CD14-positive monocyte (primary cell): ENCODE measurements around the gene DHX40. TPM values are rescaled to one million over a fixed set of nuclear protein-coding genes. Genes with fewer than 3 reads are reported as not detected.

Experiments used
- DNase-seq, 3 donors: peaks; one replicate each; pipeline ENCODE4 v3.0.0-alpha.2; 2011 to 2022
- H2AFZ ChIP-seq: 2 replicates; pipeline ENCODE4 v1.6.0; 2012; ENCODE audit warnings: mild to moderate bottlenecking, low read depth, low read length, inconsistent platforms; ENCODE audit not compliant: insufficient read depth, poor library complexity, severe bottlenecking
- H3K27ac ChIP-seq, 2 donors: 1 replicate in 1 of 2; 2 replicates in 1 of 2; pipeline ENCODE4 v1.5.1; 2012 to 2013; ENCODE audit warnings: low read length in 2 of 2, control low read depth in 1 of 2, inconsistent platforms in 1 of 2, low read depth in 1 of 2, mild to moderate bottlenecking in 1 of 2
- H3K27me3 ChIP-seq, 2 donors: one replicate each; pipeline versions ENCODE4 v1.6.0 to v1.6.1; 2011 to 2013; ENCODE audit warnings: low read length in 2 of 2; ENCODE audit not compliant: control insufficient read depth in 2 of 2, insufficient read depth in 2 of 2
- H3K36me3 ChIP-seq, 2 donors: replicated peaks in 1 of 2; 1 replicate in 1 of 2; 2 replicates in 1 of 2; pipeline versions ENCODE4 v1.5.1 to v1.6.1; 2012 to 2013; ENCODE audit warnings: low read length in 2 of 2, control low read depth in 1 of 2, inconsistent platforms in 1 of 2, mild to moderate bottlenecking in 1 of 2; ENCODE audit not compliant: insufficient read depth in 2 of 2, control insufficient read depth in 1 of 2
- H3K4me1 ChIP-seq, 2 donors: 1 replicate in 1 of 2; 2 replicates in 1 of 2; pipeline versions ENCODE4 v1.5.1 to v1.6.1; 2012 to 2013; ENCODE audit warnings: low read length in 2 of 2, control low read depth in 1 of 2, inconsistent platforms in 1 of 2, mild to moderate bottlenecking in 1 of 2, moderate library complexity in 1 of 2; ENCODE audit not compliant: insufficient read depth in 2 of 2, control insufficient read depth in 1 of 2
- H3K4me2 ChIP-seq: replicated peaks from 2 replicates; pipeline ENCODE3; 2012; ENCODE audit warnings: low read length, moderate library complexity, mild to moderate bottlenecking; ENCODE audit not compliant: poor library complexity, severe bottlenecking; ENCODE audit errors: extremely low read depth
- H3K4me3 ChIP-seq, 3 experiments: fragments of 200-600 bp in 1 of 3; sonication (generic) in 1 of 3; replicated peaks in 1 of 3; 1 replicate in 2 of 3; 2 replicates in 1 of 3; pipeline ENCODE4 v1.5.1; 2011 to 2013; ENCODE audit warnings: low read length in 3 of 3, mild to moderate bottlenecking in 3 of 3, control low read depth in 2 of 3, low read depth in 2 of 3, inconsistent platforms in 1 of 3, moderate library complexity in 1 of 3
- H3K79me2 ChIP-seq: 2 replicates; pipeline ENCODE4 v1.6.0; 2012; ENCODE audit warnings: mild to moderate bottlenecking, control low read depth, inconsistent platforms, low read length, moderate library complexity; ENCODE audit not compliant: insufficient read depth
- H3K9ac ChIP-seq: 2 replicates; pipeline ENCODE4 v1.6.0; 2017; ENCODE audit warnings: low read length, mild to moderate bottlenecking; ENCODE audit not compliant: insufficient read depth, poor library complexity, severe bottlenecking
- H3K9me3 ChIP-seq, 2 donors: replicated peaks in 1 of 2; 1 replicate in 1 of 2; 2 replicates in 1 of 2; pipeline versions ENCODE4 v1.5.1 to v1.6.1; 2012 to 2013; ENCODE audit warnings: low read length in 2 of 2, control low read depth in 1 of 2; ENCODE audit not compliant: control insufficient read depth in 1 of 2, insufficient read depth in 1 of 2
- H4K20me1 ChIP-seq: 2 replicates; pipeline ENCODE4 v1.6.0; 2012; ENCODE audit warnings: mild to moderate bottlenecking, low read length, control low read depth, moderate library complexity; ENCODE audit not compliant: insufficient read depth
- H3K27ac Mint-ChIP-seq, 7 donors: one replicate each; pipeline ENCODE4 v1.8.0; 2020; ENCODE audit warnings: mild to moderate bottlenecking in 7 of 7, mixed read lengths in 7 of 7, moderate library complexity in 6 of 7, inconsistent platforms in 2 of 7
- H3K27me3 Mint-ChIP-seq, 3 donors: one replicate each; pipeline ENCODE4 v1.8.0; 2021 to 2022; ENCODE audit warnings: low read depth in 3 of 3, mild to moderate bottlenecking in 3 of 3, mixed read lengths in 3 of 3, moderate library complexity in 3 of 3, inconsistent platforms in 1 of 3
- H3K36me3 Mint-ChIP-seq, 2 donors: one replicate each; pipeline ENCODE4 v1.8.0; 2020; ENCODE audit warnings: mixed read lengths in 2 of 2, inconsistent platforms in 1 of 2, mild to moderate bottlenecking in 1 of 2
- H3K4me1 Mint-ChIP-seq: one replicate; pipeline ENCODE4 v1.8.0; 2020; ENCODE audit warnings: mild to moderate bottlenecking, mixed read lengths
- H3K4me3 Mint-ChIP-seq, 2 donors: one replicate each; pipeline ENCODE4 v1.8.0; 2020; ENCODE audit warnings: mild to moderate bottlenecking in 2 of 2, mixed read lengths in 2 of 2, moderate library complexity in 1 of 2
- H3K9me3 Mint-ChIP-seq, 7 donors: one replicate each; pipeline ENCODE4 v1.8.0; 2020 to 2022; ENCODE audit warnings: mixed read lengths in 7 of 7, mild to moderate bottlenecking in 6 of 7, moderate library complexity in 6 of 7, inconsistent platforms in 2 of 7
- WGBS: methylation state at CpG from one replicate; pipeline ENCODE4 v1.1.5; 2013; ENCODE audit warnings: missing lambda C conversion rate; ENCODE audit not compliant: insufficient coverage; 5-methylcytosine and 5-hydroxymethylcytosine counted together
- intact Hi-C, 2 donors: fragments of 100-400 bp; cut with micrococcal nuclease; formaldehyde crosslinking; loops; one replicate each; pipeline versions ENCODE4 v1.15.0 to v1.15.1; 2023
- polyA plus RNA-seq, 3 donors: library from polyadenylated mRNA; depleted of rRNA in 1 of 3; unstranded in 2 of 3; stranded (reverse) in 1 of 3; fragments of 300-500 nt in 2 of 3; fragments of >200 nt in 1 of 3; fragmentation: Illumina TruSeq in 2 of 3; gene quantifications; 1 replicate in 2 of 3; 2 replicates in 1 of 3; pipeline ENCODE4 v1.2.3, GENCODE V29; 2012 to 2021
- TF ChIP-seq, protein P1 (sequence below): fragments of 200-600 bp; IDR thresholded peaks from one replicate; pipeline ENCODE4 v1.8.0; 2022; ENCODE audit warnings: antibody characterized with exemption, mild to moderate bottlenecking

DHX40 gene
- polyA plus RNA-seq, 3 donors = 12.4 to 22.0 (median 21.0) TPM

DNA sequence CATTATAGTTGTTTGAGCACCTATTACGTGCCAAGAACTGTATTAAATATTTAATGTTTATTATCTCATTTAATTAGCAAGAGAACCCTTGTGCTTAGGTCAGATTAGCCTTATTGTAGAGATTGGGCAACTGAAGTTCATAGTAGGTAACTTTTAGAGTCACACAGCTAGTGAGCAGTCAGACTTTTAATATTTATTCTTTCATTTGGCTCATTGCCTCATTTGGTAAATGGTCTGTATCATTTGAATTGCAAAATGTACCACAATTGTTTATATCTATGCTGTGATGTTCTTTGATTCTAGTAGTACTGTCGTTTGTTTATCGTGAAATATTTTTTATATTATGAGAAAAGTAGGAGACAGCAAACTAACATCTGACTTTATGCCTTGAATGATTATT lies 61.9 kb downstream of the DHX40 start:
- H3K4me3 Mint-ChIP-seq = no peak overlapping the region
- H3K27ac Mint-ChIP-seq = peak overlapping the region in 6 of 7 donors; percentile 13 to 84 (median 74)
- H4K20me1 ChIP-seq = peaks cover 100% of the 10 kb centered on the region
- peak overlapping the region; percentile 59 to 72 for H3K27ac ChIP-seq
- H3K9ac ChIP-seq = no peak overlapping the region
- H3K36me3 Mint-ChIP-seq = peaks cover 4 to 24% of the 10 kb centered on the region in 2 donors
- H3K9me3 ChIP-seq = no peaks in the 10 kb centered on the region
- H3K4me1 Mint-ChIP-seq = peaks cover 60% of the 10 kb centered on the region
- peak overlapping the region in 1 of 3 experiments; percentile 1 for H3K4me3 ChIP-seq
- DNase-seq = no peak
- H3K4me2 ChIP-seq = peak overlapping the region; percentile 49
- peaks cover 41 to 62% of the 10 kb centered on the region in 2 donors for H3K4me1 ChIP-seq
- intact Hi-C loops = loop anchor here in 1 of 2 donors (10.0 kb wide), 1 partner anchor 218 kb away; no protein-coding TSS in a partner anchor
- no CpG with 5 or more reads among the region's 3 CpGs for WGBS
- TF ChIP-seq, protein P1, sequence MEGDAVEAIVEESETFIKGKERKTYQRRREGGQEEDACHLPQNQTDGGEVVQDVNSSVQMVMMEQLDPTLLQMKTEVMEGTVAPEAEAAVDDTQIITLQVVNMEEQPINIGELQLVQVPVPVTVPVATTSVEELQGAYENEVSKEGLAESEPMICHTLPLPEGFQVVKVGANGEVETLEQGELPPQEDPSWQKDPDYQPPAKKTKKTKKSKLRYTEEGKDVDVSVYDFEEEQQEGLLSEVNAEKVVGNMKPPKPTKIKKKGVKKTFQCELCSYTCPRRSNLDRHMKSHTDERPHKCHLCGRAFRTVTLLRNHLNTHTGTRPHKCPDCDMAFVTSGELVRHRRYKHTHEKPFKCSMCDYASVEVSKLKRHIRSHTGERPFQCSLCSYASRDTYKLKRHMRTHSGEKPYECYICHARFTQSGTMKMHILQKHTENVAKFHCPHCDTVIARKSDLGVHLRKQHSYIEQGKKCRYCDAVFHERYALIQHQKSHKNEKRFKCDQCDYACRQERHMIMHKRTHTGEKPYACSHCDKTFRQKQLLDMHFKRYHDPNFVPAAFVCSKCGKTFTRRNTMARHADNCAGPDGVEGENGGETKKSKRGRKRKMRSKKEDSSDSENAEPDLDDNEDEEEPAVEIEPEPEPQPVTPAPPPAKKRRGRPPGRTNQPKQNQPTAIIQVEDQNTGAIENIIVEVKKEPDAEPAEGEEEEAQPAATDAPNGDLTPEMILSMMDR = no peak
- H3K36me3 ChIP-seq = peaks cover 0 to 8% of the 10 kb centered on the region in 2 donors
- peaks cover 100% of the 10 kb centered on the region for H3K79me2 ChIP-seq
- H3K27me3 ChIP-seq = no peaks in the 10 kb centered on the region
- no peaks in the 10 kb centered on the region for H3K9me3 Mint-ChIP-seq
- no peaks in the 10 kb centered on the region for H3K27me3 Mint-ChIP-seq
- no peak overlapping the region for H2AFZ ChIP-seq

- 0% methylated on average over 1 of the region's 2 CpGs for WGBS
- TF ChIP-seq, protein P1 = no peak
- Histone ChIP-seq H3K36me3 (peaks cover 0 to 8% of the 10 kb centered on the region in 2 donors), H3K27me3 (no peaks in the 10 kb centered on the region), H3K9ac (no peak overlapping the region), H4K20me1 (peaks cover 100% of the 10 kb centered on the region), H3K4me3 (peak overlapping the region in 1 of 3 experiments; percentile 46), H3K79me2 (peaks cover 100% of the 10 kb centered on the region), H3K27ac (peak overlapping the region in 1 of 2 donors; percentile 72), H3K4me2 (peak overlapping the region; percentile 49), H2AFZ (no peak overlapping the region), H3K9me3 (no peaks in the 10 kb centered on the region), H3K4me1 (peaks cover 36 to 57% of the 10 kb centered on the region in 2 donors)
- Mint-ChIP-seq H3K27me3 (no peaks in the 10 kb centered on the region), H3K27ac (peak overlapping the region; percentile 3 to 91 (median 73)), H3K4me3 (peak overlapping the region in 1 of 2 donors; percentile 31), H3K4me1 (peaks cover 60% of the 10 kb centered on the region), H3K9me3 (no peaks in the 10 kb centered on the region), H3K36me3 (peaks cover 4 to 24% of the 10 kb centered on the region in 2 donors)
- peak; percentile 27 to 45 (median 35) for DNase-seq
- intact Hi-C loops = loop anchor here in 1 of 2 donors (10.0 kb wide), 1 partner anchor 217 kb away; no protein-coding TSS in a partner anchor
Measured at GRCh38 chr17:59627770-59628171, 62.4 kb downstream of the DHX40 start.
